GM03348 (cell line): ENCODE data around the gene TXLNG.

Experiments used
- DNase-seq: peaks from one replicate; pipeline ENCODE4 v3.0.0; 2012; ENCODE audit warnings: low spot score

The TXLNG gene

GRCh38 chrX:16785247-16786138 lies 773 bp upstream of the TXLNG start:
- no peak for DNase-seq

- DNase-seq: peak; percentile 31
These were observed 797 bp downstream of the TXLNG start for GRCh38 chrX:16786791-16787735.

GRCh38 chrX:16788477-16788876 lies 2.2 kb downstream of the TXLNG start:
- DNase-seq: no peak

GRCh38 chrX:16796298-16796697 lies 10.0 kb downstream of the TXLNG start:
- DNase-seq: no peak

GRCh38 chrX:16797358-16797757 lies 11.1 kb downstream of the TXLNG start:
- peak; percentile 5 for DNase-seq

- DNase-seq: peak; percentile 18
These were observed 11.6 kb downstream of the TXLNG start for GRCh38 chrX:16797841-16798240.

- no peak for DNase-seq
These were observed 18.7 kb downstream of the TXLNG start for GRCh38 chrX:16804923-16805464.

- DNase-seq: peak; percentile 46
These were observed 21.3 kb downstream of the TXLNG start for GRCh38 chrX:16807548-16807947.

- DNase-seq: peak; percentile 69
These were observed 21.8 kb downstream of the TXLNG start for GRCh38 chrX:16807976-16808542.

GRCh38 chrX:16814597-16814996 lies 28.3 kb downstream of the TXLNG start:
- no peak for DNase-seq

GRCh38 chrX:16819634-16820033 lies 33.4 kb downstream of the TXLNG start:
- DNase-seq: no peak

- peak; percentile 46 for DNase-seq
These were observed 36.5 kb downstream of the TXLNG start for GRCh38 chrX:16822723-16823122.

GRCh38 chrX:16825264-16826035 lies 39.2 kb downstream of the TXLNG start:
- peak; percentile 25 for DNase-seq

- peak; percentile 22 for DNase-seq
These were observed 39.9 kb downstream of the TXLNG start for GRCh38 chrX:16826207-16826606.

GRCh38 chrX:16827225-16827624 lies 41.0 kb downstream of the TXLNG start:
- DNase-seq: no peak

- no peak for DNase-seq
These were observed 42.0 kb downstream of the TXLNG start for GRCh38 chrX:16828124-16828908.

- DNase-seq: no peak
These were observed 46.0 kb downstream of the TXLNG start for GRCh38 chrX:16832301-16832700.

- DNase-seq: no peak
These were observed 48.5 kb downstream of the TXLNG start for GRCh38 chrX:16834806-16835205.

- DNase-seq: no peak
These were observed 50.1 kb downstream of the TXLNG start for GRCh38 chrX:16836371-16836770.
